ENCODE measurements around the gene RNF213.
A peak's percentile ranks its signal among the peaks of the same experiment; 100 is the strongest.
"Not testable (repeated sequence)": the region's sequence is repeated elsewhere in the genome, so short reads cannot be mapped to it uniquely, and the experiment has no call there.

Gene RNF213

DNA sequence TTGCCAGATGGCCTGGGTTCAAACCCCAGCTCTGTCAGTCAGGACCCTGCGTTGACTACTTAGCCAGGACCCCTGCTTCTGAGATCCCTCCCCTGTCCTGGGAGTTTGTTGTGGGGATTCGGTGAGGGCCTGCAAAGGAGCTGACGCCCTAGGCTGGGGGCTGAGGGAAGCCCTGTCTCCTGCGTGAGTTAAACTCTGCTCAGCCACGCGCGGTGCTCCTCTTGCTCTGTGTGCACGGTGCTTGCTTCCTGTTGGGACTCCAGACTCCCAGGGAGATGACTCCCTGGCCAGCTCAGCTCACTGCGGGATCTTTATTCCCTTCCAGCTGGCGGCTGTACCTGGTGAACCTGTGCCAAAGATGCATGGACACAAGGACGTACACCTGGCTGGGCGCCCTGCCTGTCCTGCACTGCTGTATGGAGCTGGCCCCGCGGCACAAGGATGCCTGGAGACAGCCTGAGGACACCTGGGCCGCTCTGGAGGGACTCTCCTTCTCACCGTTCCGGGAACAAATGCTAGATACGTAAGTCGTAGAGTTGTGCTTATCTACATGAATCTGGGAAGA lies 37.4 kb downstream of the RNF213 start:
- DNase-seq = no peak

DNA sequence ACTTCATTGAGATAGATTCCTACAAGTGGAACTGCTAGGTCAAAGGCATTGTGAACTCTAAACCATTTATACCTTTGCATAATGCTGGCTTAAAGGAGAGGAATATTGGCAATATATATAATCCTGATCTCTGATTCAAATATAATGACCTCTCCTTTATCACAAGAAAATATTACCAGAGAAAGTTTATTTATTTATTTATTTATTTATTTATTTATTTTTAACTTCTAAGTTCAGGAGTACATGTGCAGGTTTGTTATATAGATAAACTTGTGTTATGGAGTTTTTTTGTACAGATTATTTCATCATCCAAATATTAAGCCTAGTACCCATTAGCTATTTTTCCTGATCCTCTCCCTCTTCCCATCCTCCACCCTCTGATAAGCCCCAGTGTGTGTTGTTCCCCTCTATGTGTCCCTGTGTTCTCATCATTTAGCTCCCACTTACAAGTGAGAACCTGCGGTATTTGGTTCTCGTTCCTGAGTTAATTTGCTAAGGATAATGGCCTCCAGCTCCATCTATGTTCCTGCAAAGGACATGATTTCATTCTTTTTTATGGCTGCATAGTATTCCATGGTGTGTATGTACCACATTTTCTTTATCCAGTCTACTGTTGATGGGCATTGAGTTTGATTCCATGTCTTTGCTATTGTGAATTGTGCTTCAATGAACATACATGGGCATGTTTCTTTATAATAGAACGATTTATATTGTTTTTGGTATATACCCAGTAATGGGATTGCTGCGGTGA lies 38.9 kb downstream of the RNF213 start:
- DNase-seq = not testable (repeated sequence)

DNA sequence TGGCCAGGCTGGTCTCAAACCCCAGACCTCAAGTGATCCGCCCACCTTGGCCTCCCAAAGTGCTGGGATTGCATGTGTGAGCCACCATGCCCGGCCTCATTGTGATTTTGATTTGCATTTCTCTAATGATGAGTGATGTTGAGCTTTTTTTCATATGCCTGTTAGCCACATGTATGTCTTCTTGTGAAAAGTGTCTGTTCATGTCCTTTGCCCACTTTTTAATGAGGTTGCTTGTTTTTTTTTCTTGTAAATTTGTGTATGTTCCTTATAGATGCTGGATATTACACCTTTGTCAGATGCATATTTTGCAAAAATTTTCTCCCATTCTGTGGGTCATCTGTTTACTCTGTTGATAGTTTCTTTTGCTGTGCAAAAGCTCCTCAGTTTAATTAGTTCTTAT lies 40.1 kb downstream of the RNF213 start:
- DNase-seq = not testable (repeated sequence)

DNA sequence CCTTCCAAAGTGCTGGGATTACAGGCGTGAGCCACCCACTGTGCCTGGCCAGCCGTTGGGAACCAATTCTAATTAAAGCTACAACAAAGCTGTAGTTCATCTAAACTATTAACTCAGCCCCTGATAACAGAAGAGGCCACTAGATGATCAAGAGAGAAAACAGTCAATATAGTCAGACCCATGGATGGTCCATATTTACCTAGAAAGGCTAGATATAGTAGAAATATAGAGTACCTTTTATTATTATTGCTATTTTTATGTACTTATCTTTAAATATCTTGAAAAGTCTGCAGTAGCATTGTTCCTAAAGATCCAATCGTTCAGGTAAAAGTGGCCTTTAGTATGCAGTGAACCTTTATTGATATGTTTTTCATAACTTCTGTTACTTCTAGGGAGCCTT lies 43.2 kb downstream of the RNF213 start:
- DNase-seq = no peak

DNA sequence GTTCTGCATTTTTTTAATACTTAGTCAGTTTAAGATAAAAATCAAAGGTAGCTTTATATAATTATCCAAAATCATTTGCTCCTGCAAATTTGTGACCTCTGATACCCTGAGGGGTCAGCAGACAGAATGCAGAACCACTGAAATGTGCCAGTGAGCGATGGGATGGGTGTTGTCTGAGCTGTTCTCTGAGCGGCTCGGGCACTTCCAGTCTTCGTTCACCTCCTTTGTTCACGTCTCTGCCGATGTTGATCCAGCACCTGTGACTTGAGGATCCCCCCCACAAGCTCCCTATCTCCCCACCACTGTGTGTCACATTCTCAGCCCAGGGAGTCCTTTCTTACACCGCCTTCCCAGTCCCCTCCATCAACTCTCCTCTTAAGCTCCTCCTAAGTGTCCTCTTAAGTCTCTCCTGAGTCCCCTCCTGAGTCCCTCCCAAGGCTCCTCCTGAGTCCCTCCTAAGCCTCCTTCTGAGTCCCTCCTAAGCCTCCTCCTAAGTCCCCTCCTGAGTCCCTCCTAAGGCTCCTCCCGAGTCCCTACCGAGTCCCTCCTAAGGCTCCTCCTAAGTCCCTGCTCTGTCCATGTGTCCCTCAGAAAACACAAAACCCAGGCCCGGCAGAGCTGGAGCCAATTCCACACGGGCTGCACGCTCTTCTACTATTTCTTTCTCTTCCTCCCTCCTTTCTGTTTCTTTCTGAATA lies 47.5 kb downstream of the RNF213 start:
- DNase-seq = no peak

DNA sequence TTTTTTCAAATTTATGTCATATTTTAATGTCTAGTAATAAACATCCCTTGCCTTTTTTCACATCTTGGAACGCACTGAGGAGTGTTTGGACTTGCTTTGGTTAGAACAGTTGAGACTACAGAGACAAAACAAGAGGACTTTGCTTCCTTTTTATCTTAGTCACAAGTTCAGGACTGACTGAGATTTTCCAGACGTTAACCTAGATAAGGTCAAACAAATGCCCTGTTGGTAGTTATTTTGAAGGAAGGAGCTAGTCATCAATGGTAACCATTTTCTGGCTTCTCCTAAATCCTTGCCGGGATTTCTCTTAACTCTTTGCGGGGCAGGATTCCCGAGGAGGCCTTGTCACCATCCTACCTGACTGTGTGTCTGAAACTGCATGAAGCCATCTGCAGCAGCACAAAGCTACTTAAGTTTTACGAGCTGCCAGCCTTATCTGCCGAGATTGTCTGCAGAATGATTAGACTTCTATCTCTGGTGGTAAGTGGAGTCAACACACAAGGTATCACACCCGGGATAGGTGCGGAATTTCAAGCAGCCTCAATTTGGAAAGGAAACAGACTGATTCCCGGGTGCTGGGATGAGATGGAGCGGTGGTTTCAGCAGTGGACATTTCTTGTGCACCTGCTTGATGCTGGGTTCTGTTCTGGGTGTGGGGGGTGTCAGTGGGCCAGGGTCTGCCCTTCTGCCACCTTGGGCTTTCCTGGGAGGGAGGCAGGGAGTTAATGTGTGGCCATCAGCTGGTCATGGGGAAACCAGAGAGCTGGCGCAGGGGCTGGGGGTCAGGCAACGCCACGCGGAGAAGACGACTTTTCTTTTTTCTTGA lies 48.3 kb downstream of the RNF213 start:
- DNase-seq = no peak

DNA sequence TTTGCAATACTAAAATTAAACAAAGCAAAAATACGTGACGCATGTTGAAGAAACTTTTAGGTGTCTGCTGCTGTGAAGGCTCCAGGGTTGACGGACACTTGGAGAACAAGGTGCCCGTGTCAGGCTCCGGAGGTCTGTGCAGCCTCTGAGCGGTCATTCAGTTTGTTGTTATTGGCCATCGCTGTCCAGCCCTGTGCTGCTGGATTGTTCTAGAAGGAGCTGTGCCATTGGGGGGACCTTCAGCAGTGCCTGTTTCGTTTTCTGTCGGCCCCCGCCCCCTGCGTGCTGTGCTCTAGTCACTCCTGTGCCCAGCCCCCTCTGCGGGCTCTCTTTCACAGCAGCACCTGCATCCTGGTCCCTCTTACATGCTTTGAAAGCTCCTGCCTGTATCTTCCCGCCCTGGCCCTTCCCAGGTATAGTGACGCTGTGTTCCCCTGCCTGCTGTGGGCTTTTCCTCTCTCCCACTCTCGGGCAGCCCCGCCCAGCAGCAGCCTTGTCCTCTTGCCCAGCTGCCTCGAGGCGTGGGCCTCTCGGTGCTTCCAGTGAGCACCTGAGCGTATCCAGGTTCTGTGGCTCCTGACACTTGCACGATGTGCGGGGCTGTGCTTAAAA lies 50.7 kb downstream of the RNF213 start:
- DNase-seq = no peak

DNA sequence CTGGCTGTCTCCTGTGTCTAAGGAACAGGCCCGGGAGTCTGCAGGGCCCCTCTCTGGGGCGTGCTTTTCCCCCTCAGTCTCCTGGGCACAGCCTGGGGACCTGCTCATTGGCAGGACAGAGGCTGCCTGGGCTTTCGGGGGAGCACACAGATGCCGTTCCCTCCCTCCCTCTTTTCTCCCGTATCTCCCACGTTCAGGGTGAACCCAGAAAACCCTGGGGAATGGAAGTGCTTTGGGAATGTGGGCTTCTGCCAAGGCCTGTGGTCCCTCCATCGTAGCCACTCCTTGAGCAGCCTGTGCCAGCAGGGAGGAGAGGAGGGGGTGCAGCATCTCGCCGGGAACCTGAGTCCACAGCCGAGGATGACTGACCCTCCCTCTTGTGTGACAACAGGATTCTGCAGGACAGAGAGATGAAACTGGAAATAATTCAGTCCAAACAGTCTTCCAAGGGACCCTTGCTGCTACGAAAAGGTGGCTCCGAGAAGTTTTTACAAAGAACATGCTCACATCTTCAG lies 52.0 kb downstream of the RNF213 start:
- no peak for DNase-seq

DNA sequence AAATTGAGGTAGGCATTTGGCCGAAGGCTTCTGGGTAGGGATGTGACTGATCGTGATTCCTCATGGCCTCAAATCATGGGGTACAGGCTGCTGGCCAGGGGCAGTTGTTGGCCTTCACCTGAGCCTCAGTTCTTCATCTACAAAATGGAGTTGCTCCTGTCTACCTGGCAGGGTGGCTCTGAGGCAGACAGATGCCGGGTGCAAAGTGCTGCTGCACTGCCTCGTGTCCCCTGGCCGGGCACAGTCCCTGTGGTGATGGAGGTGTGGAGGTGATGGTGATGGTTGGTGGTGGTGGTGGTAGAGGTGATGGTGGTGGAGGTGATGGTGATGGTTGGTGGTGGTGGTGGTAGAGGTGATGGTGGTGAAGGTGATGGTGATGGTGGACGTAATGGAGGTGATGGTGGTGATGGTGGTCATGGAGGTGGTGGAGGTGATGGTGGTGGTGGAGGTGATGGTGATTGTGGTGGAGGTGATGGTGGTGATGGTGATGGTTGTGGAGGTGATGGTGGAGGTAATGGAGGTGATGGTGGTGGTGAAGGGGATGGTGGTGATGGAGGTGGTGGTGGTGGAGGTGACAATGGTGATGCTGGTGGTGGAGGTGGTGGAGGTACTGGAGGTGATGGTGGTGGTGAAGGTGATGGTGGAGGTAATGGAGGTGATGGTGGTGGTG lies 52.6 kb downstream of the RNF213 start:
- DNase-seq = no peak

DNA sequence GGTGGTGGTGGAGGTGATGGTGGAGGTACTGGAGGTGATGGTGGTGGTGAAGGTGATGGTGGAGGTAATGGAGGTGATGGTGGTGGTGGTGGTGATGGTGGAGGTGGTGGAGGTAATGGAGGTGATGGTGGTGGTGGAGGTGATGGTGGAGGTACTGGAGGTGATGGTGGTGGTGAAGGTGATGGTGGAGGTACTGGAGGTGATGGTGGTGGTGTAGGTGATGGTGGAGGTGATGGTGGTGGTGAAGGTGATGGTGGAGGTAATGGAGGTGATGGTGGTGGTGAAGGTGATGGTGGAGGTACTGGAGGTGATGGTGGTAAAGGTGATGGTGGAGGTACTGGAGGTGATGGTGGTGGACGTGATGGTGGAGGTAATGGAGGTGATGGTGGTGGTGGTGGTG lies 53.3 kb downstream of the RNF213 start:
- DNase-seq = not testable (repeated sequence)

DNA sequence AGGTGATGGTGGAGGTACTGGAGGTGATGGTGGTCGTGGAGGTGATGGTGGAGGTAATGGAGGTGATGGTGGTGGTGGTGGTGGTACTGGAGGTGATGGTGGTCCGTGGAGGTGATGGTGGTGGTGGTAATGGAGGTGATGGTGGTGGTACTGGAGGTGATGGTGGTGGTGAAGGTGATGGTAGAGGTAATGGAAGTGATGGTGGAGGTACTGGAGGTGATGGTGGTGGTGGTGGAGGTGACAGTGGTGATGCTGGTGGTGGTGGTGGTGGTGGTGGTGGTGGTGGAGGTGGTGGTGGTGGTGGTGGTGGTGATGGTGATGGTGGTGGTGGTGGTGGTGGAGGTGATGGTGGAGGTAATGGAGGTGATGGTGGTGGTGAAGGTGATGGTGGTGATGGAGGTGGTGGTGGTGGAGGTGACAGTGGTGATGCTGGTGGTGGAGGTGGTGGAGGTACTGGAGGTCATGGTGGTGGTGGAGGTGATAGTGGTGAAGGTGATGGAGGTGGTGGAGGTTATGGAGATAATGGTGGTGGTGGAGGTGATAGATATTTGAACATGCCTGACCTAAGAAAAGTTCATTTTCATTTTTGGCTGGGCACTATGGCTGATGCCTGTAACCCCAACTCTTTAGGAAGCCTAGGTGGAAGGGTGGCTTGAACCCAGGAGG lies 55.0 kb downstream of the RNF213 start:
- no peak for DNase-seq

DNA sequence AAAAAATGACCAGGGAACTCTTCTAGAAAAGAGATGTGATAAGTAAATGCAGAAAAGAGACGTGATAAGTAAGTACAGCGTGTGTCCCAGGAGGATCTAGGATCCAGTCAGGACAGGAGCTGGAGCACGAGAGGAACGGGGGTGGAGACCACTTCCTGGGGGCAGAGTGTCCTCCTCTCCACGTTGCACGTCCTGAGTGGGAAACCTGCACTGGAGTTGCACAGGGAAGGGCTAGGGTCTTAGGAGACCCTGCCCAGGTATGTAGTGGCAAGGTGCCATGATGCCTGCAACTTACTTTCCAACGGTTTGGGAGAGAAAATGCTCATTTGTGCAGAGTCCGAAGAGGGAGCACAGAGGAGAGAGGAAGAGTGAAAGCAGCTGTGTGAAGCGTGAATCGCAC lies 55.8 kb downstream of the RNF213 start:
- no peak for DNase-seq

DNA sequence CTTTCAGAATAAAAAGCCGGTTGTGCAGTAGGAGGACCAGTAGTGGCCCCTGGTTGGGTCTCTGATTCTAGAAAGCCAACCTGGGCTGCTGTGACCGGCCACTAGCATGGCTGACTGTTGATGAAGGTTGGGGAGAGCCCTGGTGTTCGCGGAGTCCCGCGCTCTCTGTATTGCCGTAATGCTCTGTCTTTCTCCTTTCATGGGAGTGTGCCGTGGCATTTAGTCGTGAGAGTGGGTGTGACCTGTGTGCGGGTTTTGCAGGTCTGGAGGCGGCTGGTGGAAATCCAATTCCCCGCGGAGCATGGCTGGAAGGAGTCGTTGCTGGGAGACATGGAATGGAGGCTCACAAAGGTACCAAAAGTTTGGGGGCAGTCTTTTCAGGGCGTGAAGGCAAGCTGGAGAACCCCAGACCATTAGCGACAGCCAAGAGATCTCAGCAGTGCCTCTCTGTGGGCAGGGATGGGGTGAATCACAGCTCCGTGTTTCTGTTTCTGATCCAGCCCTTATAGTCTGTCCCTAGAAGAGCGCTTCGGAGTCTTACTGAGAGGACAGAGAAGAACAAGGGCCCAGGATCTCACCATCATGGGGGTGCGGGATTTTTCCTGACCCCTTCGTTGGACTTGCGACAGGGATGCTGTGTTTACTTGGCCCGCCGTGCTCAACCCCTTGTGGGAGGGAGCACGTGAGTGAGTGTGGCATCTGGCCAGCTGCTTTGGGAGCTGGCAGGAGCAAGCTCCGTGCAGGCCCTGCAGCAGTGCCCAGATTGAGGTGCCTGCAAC lies 56.5 kb downstream of the RNF213 start:
- peak in 1 of 2 donors; percentile 16 for DNase-seq

DNA sequence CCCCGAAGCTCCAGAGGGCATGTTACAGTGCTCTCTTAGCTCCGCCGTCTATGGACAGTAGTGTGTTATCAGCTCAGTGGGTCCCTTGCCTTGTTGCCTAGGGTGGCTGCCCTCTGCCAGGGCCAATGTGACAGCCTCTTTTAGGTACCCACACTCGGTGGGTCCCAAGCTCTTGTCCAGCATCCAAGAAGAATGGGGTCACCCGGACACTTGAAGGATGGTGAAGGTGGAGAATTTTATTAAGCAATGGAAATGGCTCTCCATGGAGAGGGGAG lies 57.0 kb downstream of the RNF213 start:
- no peak for DNase-seq

DNA sequence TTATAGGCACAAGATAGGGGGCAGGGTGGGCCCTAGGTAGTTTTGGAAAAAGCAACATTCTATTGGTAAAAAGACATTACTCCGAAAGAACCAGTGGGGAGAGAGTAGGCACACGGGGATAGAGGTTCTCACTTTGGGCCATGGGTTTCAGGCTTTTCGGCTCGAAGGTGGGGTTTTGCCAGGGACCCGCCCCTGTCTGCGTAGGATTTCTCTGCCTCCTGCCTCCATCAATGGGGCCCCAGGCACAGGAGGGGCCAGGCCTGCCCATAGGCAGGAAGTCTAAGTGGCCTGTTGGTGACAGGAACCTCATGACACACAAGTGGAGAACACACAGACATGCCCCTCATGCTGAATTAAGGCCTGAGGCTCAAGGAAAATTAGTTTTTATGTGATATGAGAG lies 57.5 kb downstream of the RNF213 start:
- no peak for DNase-seq

DNA sequence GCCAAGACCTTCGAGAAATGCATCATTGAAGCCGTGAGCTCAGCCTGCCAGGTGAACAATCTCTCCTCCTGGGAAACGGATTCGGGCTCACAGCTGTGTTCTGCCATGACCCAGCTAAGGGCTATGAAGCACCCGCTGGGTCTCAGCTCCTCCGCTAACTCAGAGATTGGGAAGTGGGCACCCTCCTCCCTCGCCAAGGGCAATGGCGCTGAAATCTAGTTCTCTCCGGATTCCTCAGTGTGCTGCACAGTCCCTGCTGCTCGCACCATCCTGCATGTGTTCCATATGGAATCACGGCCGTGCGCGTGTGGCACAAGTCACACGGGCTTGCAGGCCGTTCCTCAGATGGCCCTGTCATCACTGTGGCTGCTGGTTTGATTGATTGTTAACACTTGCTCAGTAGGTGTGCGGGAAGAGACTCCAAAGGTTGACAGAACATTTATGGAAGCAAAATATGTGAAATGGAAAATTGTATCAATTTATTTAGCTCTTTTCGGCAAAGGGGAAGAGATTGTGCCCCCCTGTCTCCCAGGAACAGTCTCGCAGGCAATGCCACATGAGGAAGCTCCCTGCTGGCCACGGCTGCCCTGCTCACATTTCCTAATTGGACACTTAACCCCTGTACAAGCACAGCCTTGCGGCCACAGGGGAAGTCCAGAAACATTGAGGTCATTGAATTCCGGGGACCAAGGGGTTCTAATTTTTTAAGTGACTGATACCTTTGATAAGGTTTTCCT lies 58.8 kb downstream of the RNF213 start:
- DNase-seq = no peak

DNA sequence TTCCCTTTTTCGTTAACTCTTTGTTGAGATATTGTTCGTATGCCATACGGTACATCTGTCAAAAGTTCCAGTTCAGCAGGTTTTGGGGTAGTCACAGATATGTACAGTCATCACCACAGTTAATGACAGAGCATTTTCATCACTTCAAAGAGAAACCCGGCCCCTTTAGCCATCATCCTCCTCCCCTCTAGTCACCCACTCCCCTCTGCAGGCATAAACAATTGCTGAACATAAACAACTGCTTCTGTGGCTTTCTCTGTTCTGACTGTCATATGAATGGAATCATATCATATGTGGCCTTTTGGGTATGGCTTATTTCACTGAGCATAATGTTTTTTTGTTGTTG lies 59.3 kb downstream of the RNF213 start:
- DNase-seq = no peak

DNA sequence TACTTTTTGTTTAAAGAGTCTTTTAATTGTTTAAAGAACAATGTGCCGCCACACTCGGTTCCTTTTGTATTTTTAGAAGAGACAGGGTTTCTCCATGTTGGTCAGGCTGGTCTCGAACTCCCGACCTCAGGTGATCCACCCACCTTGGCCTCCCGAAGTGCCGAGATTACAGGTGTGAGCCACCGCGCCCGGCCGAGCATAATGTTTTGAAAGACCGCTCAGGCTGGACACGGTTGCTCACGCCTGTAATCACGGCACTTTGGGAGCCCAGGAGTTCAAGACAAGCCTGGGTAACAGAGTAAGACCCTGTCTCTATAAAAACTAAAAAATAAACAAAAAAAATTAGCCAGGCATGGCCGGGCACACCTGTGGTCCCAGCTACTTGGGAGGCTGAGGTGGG lies 59.8 kb downstream of the RNF213 start:
- DNase-seq = no peak

DNA sequence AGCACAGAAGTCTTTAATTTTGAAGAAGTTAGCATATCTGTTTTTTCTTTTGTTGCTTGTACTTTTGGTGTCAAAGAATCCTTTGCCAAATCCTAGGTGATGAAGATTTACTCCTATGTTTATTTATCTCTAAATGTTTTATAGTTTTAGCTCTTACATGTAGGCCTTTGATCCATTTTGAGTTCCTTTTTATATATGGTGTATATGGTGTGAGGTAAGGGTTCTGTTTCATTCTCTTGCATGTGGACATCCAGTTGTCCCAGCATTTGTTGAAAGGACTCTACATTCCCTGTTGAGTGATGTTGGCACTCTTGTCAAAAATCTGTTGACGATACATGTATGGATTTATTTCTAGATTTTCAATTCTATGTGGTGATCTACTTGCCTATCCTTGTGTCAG lies 62.2 kb downstream of the RNF213 start:
- DNase-seq = no peak

DNA sequence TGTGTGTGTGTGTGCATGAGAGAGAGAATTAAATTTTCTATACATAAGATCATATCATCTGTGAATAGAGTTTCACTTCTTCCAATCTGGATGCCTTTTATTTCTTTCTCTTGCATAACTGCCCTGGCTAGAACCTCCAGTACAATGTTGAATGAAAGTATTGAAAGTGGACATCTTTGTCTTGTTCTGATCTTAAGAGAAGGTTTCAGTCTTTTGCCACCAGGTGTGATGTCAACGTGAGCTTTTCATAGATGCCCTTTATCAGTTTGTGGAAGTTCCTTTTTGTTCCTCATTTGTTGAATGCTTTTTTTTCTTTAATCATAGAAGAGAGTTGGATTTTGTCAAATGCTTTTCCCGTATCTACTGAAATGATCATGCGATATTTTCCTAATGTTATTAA lies 63.3 kb downstream of the RNF213 start:
- DNase-seq = no peak
